Spleen (tissue), 7 donors: ENCODE data around the gene RHEB.

Source experiments
- POLR2AphosphoS5 ChIP-seq, 3 donors: sonication (generic); formaldehyde crosslinking; IDR thresholded peaks; one replicate each; pipeline ENCODE4 v1.5.1; 2017; ENCODE audit warnings: antibody characterized with exemption in 3 of 3
- TF ChIP-seq, protein P1 (sequence below), 11 experiments: fragments of 200-600 bp in 7 of 11; fragments of 450-650 bp in 4 of 11; sonication (generic) in 4 of 11; IDR thresholded peaks in 8 of 11; conservative IDR thresholded peaks in 3 of 11; 1 replicate in 7 of 11; 2 replicates in 4 of 11; pipeline versions ENCODE4 v1.4.0 to v1.8.0; 2016 to 2021; ENCODE audit warnings: antibody characterized with exemption in 11 of 11, inconsistent platforms in 4 of 11, mild to moderate bottlenecking in 1 of 11
- donor health status: DM: no; HTN: no; CAD: no; lungs with moderate emphysema.
- donor health status: DM: no; HTN: no; CAD: no.
- donor health status: DM: no; HTN: no; CAD: no.

DNA sequence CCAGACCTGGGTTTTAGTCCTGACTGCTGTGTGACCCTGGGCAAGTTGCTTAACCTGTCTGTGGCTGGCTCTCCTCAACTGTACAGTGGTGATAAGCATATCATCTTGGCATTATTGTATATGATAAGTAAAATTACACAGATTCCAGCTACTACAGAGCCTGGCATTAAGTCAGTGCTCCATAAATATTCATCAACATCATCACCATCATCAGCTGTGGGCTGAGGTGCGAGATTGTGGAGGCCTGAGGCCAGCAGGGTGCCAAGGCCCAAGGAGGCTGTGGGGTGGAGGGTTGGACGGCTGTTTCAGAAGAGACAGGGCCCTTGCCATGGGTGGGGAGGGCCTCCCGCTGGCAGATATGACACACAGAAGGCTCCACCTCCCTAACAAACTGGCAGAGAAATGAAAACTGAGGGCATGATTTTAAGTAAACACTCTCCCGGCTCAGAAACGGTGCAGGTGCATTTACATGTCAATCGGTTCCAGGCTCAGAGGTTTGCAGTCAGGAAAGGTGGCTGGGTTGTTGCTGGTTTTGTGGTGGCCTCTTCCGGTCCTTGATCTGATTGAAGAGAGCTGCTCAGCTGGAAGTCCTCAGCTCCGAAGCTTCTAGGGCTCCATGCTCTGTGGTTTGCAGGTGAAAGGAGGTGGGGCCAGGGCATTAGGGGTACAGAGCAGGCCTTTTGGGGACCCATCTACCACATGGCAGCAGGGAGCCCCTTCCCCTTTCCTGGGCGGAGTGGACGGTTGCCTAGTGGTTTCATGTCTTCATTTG, 89.9 kb downstream of the RHEB start:
- peak in 1 of 3 donors; percentile 8 for TF ChIP-seq POLR2AphosphoS5 (IDR thresholded peaks at IDR 0.05)
- TF ChIP-seq, protein P1, sequence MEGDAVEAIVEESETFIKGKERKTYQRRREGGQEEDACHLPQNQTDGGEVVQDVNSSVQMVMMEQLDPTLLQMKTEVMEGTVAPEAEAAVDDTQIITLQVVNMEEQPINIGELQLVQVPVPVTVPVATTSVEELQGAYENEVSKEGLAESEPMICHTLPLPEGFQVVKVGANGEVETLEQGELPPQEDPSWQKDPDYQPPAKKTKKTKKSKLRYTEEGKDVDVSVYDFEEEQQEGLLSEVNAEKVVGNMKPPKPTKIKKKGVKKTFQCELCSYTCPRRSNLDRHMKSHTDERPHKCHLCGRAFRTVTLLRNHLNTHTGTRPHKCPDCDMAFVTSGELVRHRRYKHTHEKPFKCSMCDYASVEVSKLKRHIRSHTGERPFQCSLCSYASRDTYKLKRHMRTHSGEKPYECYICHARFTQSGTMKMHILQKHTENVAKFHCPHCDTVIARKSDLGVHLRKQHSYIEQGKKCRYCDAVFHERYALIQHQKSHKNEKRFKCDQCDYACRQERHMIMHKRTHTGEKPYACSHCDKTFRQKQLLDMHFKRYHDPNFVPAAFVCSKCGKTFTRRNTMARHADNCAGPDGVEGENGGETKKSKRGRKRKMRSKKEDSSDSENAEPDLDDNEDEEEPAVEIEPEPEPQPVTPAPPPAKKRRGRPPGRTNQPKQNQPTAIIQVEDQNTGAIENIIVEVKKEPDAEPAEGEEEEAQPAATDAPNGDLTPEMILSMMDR (IDR thresholded peaks at IDR 0.05 in 8 of 11, conservative IDR thresholded peaks at IDR 0.05 in 3 of 11) = no peak
